WI38 (cell line): ENCODE results near the gene NDUFS1.
A peak's percentile ranks its signal among the peaks of the same experiment; 100 is the strongest.

Source experiments
- H3K4me3 ChIP-seq: 2 replicates; pipeline ENCODE4 v1.5.1; 2011; ENCODE audit warnings: low read depth, mild to moderate bottlenecking, control low read depth, low read length
- CTCF ChIP-seq: IDR thresholded peaks from 2 replicates; pipeline ENCODE4 v1.5.1; 2012; ENCODE audit warnings: low read depth, mild to moderate bottlenecking, control low read depth, low read length

The NDUFS1 gene

GRCh38 chr2:206095536-206096332, 63.5 kb downstream of the NDUFS1 start:
- no peak for TF ChIP-seq CTCF
- no peak overlapping the region for H3K4me3 ChIP-seq

- H3K4me3 ChIP-seq, result no peak overlapping the region
- no peak for TF ChIP-seq CTCF
These were observed 66.9 kb downstream of the NDUFS1 start for GRCh38 chr2:206092297-206092696.

GRCh38 chr2:206088248-206088647, 71.0 kb downstream of the NDUFS1 start:
- TF ChIP-seq CTCF, result no peak
- H3K4me3 ChIP-seq, result no peak overlapping the region

- H3K4me3 ChIP-seq, result peak overlapping the region; percentile 68
- no peak for TF ChIP-seq CTCF
These were observed 72.4 kb downstream of the NDUFS1 start for GRCh38 chr2:206086716-206087350.

GRCh38 chr2:206085742-206086445, 73.3 kb downstream of the NDUFS1 start, which contains the start of gene INO80D:
TSS of gene INO80D (minus strand) at chr2:206086174. CDS start at chr2:206063016, 23,158 bp downstream.
- TF ChIP-seq CTCF, result peak; percentile 58; the same call in 1 of the 2 replicates
- peak within 1 kb of the TSS; percentile 68 for H3K4me3 ChIP-seq

- H3K4me3 ChIP-seq, result peak overlapping the region; percentile 68
- no peak for TF ChIP-seq CTCF
These were observed 74.1 kb downstream of the NDUFS1 start for GRCh38 chr2:206084870-206085741.
